ENCODE measurements around the gene MYO1B. TPM values are rescaled to one million over a fixed set of nuclear protein-coding genes. Genes with fewer than 3 reads are reported as not detected.

The MYO1B gene
- total and polyA plus RNA-seq, 5 donors from 2014 or later, result not detected

GRCh38 chr2:191318729-191319078 lies 73.5 kb downstream of the MYO1B start:
- peaks cover 7% of the 10 kb centered on the region for H3K27me3 ChIP-seq (ENCODE audit: control insufficient read depth, insufficient read depth, low read length)
- no peaks in the 10 kb centered on the region for H3K36me3 ChIP-seq (ENCODE audit: control insufficient read depth, insufficient read depth, low read length)
- H3K4me1 ChIP-seq (ENCODE audit: control insufficient read depth, insufficient read depth, low read length, poor library complexity, severe bottlenecking), result no peaks in the 10 kb centered on the region
- no peaks in the 10 kb centered on the region for H3K36me3 Mint-ChIP-seq
- H3K27me3 Mint-ChIP-seq, result peaks cover 35% of the 10 kb centered on the region
- peaks cover 0 to 1% (median 0%) of the 10 kb centered on the region in 7 donors for H3K9me3 Mint-ChIP-seq
- peaks cover 0 to 5% (median 2%) of the 10 kb centered on the region in 4 donors for H3K4me1 Mint-ChIP-seq
- no peak overlapping the region for H3K27ac Mint-ChIP-seq
- H3K4me3 ChIP-seq (ENCODE audit: low read depth, low read length), result no peak overlapping the region
- no peak for DNase-seq
- H3K9me3 ChIP-seq (ENCODE audit: control insufficient read depth in 2 of 2, low read length in 2 of 2), result no peaks in the 10 kb centered on the region
- H3K27ac ChIP-seq (ENCODE audit: insufficient read depth, low read length, poor library complexity, severe bottlenecking), result no peak overlapping the region
- no peak overlapping the region for H3K4me3 Mint-ChIP-seq
- ATAC-seq (ENCODE audit: low read depth in 2 of 2), result no peak

DNA sequence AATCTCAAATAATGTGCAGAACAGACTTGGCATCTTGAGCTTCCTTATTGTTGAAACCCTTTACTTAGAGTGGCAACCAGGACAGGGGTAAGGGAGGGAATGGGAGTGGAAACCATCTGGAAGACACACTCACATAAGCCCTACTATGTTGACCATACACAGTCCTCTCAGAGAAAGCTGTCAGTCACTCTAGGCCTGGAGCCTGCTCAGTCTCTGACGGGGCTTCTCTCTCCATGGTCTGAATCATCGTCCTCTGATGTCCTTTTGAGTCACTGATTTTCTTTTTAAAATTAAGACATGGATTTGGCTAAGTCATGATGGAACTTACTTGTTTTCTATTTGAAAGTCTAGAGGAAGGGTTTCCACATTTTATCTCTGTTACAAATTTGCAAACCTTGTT lies 74.0 kb downstream of the MYO1B start:
- H3K4me3 Mint-ChIP-seq, result no peak overlapping the region
- H3K4me3 ChIP-seq (ENCODE audit: low read depth, low read length), result no peak overlapping the region
- H3K9me3 Mint-ChIP-seq, result peaks cover 0 to 1% (median 0%) of the 10 kb centered on the region in 7 donors
- H3K27me3 Mint-ChIP-seq, result peaks cover 35% of the 10 kb centered on the region
- H3K27ac ChIP-seq (ENCODE audit: insufficient read depth, low read length, poor library complexity, severe bottlenecking), result no peak overlapping the region
- peaks cover 7% of the 10 kb centered on the region for H3K27me3 ChIP-seq (ENCODE audit: control insufficient read depth, insufficient read depth, low read length)
- no peak overlapping the region for H3K27ac Mint-ChIP-seq
- H3K36me3 Mint-ChIP-seq, result no peaks in the 10 kb centered on the region
- DNase-seq, result no peak
- no peaks in the 10 kb centered on the region for H3K4me1 ChIP-seq (ENCODE audit: control insufficient read depth, insufficient read depth, low read length, poor library complexity, severe bottlenecking)
- H3K36me3 ChIP-seq (ENCODE audit: control insufficient read depth, insufficient read depth, low read length), result no peaks in the 10 kb centered on the region
- H3K4me1 Mint-ChIP-seq, result peaks cover 0 to 5% (median 2%) of the 10 kb centered on the region in 4 donors
- no peak for ATAC-seq (ENCODE audit: low read depth in 2 of 2)
- no peaks in the 10 kb centered on the region for H3K9me3 ChIP-seq (ENCODE audit: control insufficient read depth in 2 of 2, low read length in 2 of 2)

DNA sequence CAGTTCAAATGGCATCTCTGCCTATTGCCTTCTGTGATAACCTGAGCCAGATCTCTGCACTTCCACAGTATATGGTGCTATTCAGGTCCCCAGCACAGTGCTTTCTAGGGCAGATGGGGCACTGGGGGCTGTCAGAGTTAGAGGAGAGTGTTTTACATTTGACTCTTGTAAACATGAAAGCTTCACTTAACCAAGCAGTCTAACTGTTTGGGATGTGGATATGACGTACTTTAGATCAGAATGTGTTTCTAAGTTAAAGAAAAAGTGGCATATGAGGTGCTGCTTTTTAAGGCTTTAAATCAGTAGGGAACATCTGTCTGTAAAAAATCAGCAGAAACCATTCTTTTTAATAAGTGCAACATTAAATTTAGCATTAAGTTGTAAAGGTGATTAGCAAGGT lies 75.7 kb downstream of the MYO1B start:
- H3K4me3 ChIP-seq (ENCODE audit: low read depth, low read length), result no peak overlapping the region
- H3K27ac ChIP-seq (ENCODE audit: insufficient read depth, low read length, poor library complexity, severe bottlenecking), result no peak overlapping the region
- Mint-ChIP-seq H3K27ac (no peak overlapping the region), H3K27me3 (peaks cover 34% of the 10 kb centered on the region), H3K4me3 (no peak overlapping the region), H3K9me3 (peaks cover 0 to 3% (median 1%) of the 10 kb centered on the region in 7 donors), H3K36me3 (no peaks in the 10 kb centered on the region), H3K4me1 (peaks cover 0 to 5% (median 2%) of the 10 kb centered on the region in 4 donors)
- H3K36me3 ChIP-seq (ENCODE audit: control insufficient read depth, insufficient read depth, low read length), result no peaks in the 10 kb centered on the region
- DNase-seq (no peak), ATAC-seq (ENCODE audit: low read depth in 2 of 2) (no peak)
- H3K9me3 ChIP-seq (ENCODE audit: control insufficient read depth in 2 of 2, low read length in 2 of 2), result no peaks in the 10 kb centered on the region
- H3K27me3 ChIP-seq (ENCODE audit: control insufficient read depth, insufficient read depth, low read length), result peaks cover 10% of the 10 kb centered on the region
- no peaks in the 10 kb centered on the region for H3K4me1 ChIP-seq (ENCODE audit: control insufficient read depth, insufficient read depth, low read length, poor library complexity, severe bottlenecking)

- ATAC-seq (ENCODE audit: low read depth in 2 of 2) (no peak), DNase-seq (peak in 1 of 3 donors; percentile 10)
- Mint-ChIP-seq H3K27ac (no peak overlapping the region), H3K36me3 (no peaks in the 10 kb centered on the region), H3K4me3 (no peak overlapping the region), H3K9me3 (peaks cover 0 to 3% (median 1%) of the 10 kb centered on the region in 7 donors), H3K27me3 (peaks cover 35% of the 10 kb centered on the region), H3K4me1 (peaks cover 0 to 5% (median 2%) of the 10 kb centered on the region in 4 donors)
- H3K4me1 ChIP-seq (ENCODE audit: control insufficient read depth, insufficient read depth, low read length, poor library complexity, severe bottlenecking), result no peaks in the 10 kb centered on the region
- H3K36me3 ChIP-seq (ENCODE audit: control insufficient read depth, insufficient read depth, low read length), result no peaks in the 10 kb centered on the region
- peaks cover 10% of the 10 kb centered on the region for H3K27me3 ChIP-seq (ENCODE audit: control insufficient read depth, insufficient read depth, low read length)
- no peaks in the 10 kb centered on the region for H3K9me3 ChIP-seq (ENCODE audit: control insufficient read depth in 2 of 2, low read length in 2 of 2)
- no peak overlapping the region for H3K4me3 ChIP-seq (ENCODE audit: low read depth, low read length)
- no peak overlapping the region for H3K27ac ChIP-seq (ENCODE audit: insufficient read depth, low read length, poor library complexity, severe bottlenecking)
Measured at GRCh38 chr2:191321861-191322662, 76.9 kb downstream of the MYO1B start.

- H3K36me3 Mint-ChIP-seq, result no peaks in the 10 kb centered on the region
- no peak for ATAC-seq (ENCODE audit: low read depth in 2 of 2)
- peaks cover 0 to 3% (median 2%) of the 10 kb centered on the region in 7 donors for H3K9me3 Mint-ChIP-seq
- peaks cover 0 to 5% (median 2%) of the 10 kb centered on the region in 4 donors for H3K4me1 Mint-ChIP-seq
- Histone ChIP-seq H3K27ac (ENCODE audit: insufficient read depth, low read length, poor library complexity, severe bottlenecking) (no peak overlapping the region), H3K27me3 (ENCODE audit: control insufficient read depth, insufficient read depth, low read length) (peaks cover 10% of the 10 kb centered on the region), H3K36me3 (ENCODE audit: control insufficient read depth, insufficient read depth, low read length) (no peaks in the 10 kb centered on the region), H3K4me3 (ENCODE audit: low read depth, low read length) (no peak overlapping the region), H3K4me1 (ENCODE audit: control insufficient read depth, insufficient read depth, low read length, poor library complexity, severe bottlenecking) (no peaks in the 10 kb centered on the region), H3K9me3 (ENCODE audit: control insufficient read depth in 2 of 2, low read length in 2 of 2) (no peaks in the 10 kb centered on the region)
- no peak overlapping the region for H3K27ac Mint-ChIP-seq
- peak in 1 of 3 donors; percentile 19 for DNase-seq
- H3K4me3 Mint-ChIP-seq, result no peak overlapping the region
- H3K27me3 Mint-ChIP-seq, result peaks cover 41% of the 10 kb centered on the region
Measured at GRCh38 chr2:191322828-191323506, 77.8 kb downstream of the MYO1B start.

DNA sequence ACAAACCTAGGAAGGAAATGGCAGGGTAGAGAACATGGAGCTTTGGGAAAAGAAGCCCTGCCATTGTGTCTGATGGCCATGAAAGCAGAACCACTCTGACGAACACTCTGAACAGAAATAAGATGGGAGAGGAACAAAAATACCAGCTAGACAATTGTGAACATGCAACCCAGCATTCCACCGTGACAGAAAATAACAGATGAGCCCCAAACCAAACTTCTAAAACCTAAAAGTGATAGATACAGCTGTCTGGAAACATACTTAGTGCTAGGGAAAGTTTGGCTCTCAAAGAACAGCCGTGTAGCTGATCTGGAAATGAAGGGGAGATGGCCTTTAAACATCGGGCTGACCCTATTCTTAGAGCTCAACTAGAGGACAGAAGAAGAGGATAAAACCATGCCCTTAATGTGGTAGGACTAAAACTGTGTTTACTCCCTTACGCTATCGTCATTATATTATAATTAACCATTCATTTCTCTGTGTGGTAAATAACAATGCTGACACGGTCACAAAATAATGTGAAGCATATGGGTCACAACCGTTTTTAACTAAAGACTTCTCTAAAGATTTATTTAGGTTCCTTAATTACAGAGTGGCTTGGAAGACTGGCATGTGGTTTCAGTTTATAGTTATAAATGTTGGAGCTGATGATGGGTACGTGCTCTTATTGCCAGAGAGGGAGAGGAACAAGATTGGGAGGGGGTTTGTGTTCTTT lies 80.6 kb downstream of the MYO1B start:
- no peak overlapping the region for H3K4me3 Mint-ChIP-seq
- H3K27ac Mint-ChIP-seq, result no peak overlapping the region
- no peak overlapping the region for H3K27ac ChIP-seq (ENCODE audit: insufficient read depth, low read length, poor library complexity, severe bottlenecking)
- DNase-seq, result no peak
- H3K4me3 ChIP-seq (ENCODE audit: low read depth, low read length), result no peak overlapping the region
- H3K4me1 Mint-ChIP-seq, result peaks cover 0 to 5% (median 2%) of the 10 kb centered on the region in 4 donors
- H3K9me3 Mint-ChIP-seq, result peaks cover 0 to 3% (median 2%) of the 10 kb centered on the region in 7 donors
- peaks cover 33% of the 10 kb centered on the region for H3K27me3 Mint-ChIP-seq
- no peaks in the 10 kb centered on the region for H3K4me1 ChIP-seq (ENCODE audit: control insufficient read depth, insufficient read depth, low read length, poor library complexity, severe bottlenecking)
- H3K36me3 ChIP-seq (ENCODE audit: control insufficient read depth, insufficient read depth, low read length), result no peaks in the 10 kb centered on the region
- peaks cover 12% of the 10 kb centered on the region for H3K27me3 ChIP-seq (ENCODE audit: control insufficient read depth, insufficient read depth, low read length)
- no peak for ATAC-seq (ENCODE audit: low read depth in 2 of 2)
- no peaks in the 10 kb centered on the region for H3K9me3 ChIP-seq (ENCODE audit: control insufficient read depth in 2 of 2, low read length in 2 of 2)
- H3K36me3 Mint-ChIP-seq, result no peaks in the 10 kb centered on the region

DNA sequence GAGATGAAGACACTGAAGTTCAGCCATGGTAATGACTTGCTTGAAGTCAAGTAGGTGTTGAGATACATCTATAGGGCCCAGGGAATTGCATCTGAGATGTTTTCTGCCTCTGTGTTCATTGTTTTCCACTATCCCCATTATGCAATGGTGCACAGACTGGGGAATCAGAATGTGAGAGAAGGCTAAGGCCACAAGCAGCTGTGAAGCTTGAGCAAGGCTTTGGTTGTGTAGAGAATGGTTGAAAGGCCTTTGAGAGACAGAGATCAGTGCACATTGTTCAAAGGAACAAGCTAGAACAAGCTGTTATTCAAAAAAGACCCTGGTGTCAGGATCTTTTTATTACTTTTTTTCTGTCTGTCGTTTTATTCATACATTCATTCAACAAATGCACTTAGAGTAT lies 82.3 kb downstream of the MYO1B start:
- Mint-ChIP-seq H3K36me3 (no peaks in the 10 kb centered on the region), H3K9me3 (peaks cover 0 to 6% (median 2%) of the 10 kb centered on the region in 7 donors), H3K27me3 (peaks cover 28% of the 10 kb centered on the region), H3K4me3 (no peak overlapping the region), H3K4me1 (no peaks in the 10 kb centered on the region), H3K27ac (no peak overlapping the region)
- no peak for ATAC-seq (ENCODE audit: low read depth in 2 of 2)
- no peak overlapping the region for H3K27ac ChIP-seq (ENCODE audit: insufficient read depth, low read length, poor library complexity, severe bottlenecking)
- no peaks in the 10 kb centered on the region for H3K4me1 ChIP-seq (ENCODE audit: control insufficient read depth, insufficient read depth, low read length, poor library complexity, severe bottlenecking)
- H3K27me3 ChIP-seq (ENCODE audit: control insufficient read depth, insufficient read depth, low read length), result peaks cover 5% of the 10 kb centered on the region
- H3K36me3 ChIP-seq (ENCODE audit: control insufficient read depth, insufficient read depth, low read length), result no peaks in the 10 kb centered on the region
- DNase-seq, result no peak
- no peak overlapping the region for H3K4me3 ChIP-seq (ENCODE audit: low read depth, low read length)
- no peaks in the 10 kb centered on the region for H3K9me3 ChIP-seq (ENCODE audit: control insufficient read depth in 2 of 2, low read length in 2 of 2)

All from CD4-positive, CD25-positive, alpha-beta regulatory T cell (primary cell).